Lung (tissue), 12 donors: ENCODE measurements around the gene IZUMO1. TPM values are rescaled to one million over a fixed set of nuclear protein-coding genes. Genes with fewer than 3 reads are reported as not detected.

Source experiments
- ATAC-seq: fragments of 200-7000 bp; cut with Tn5 transposase; one replicate; pipeline ENCODE4 v1.9.1; 2020; ENCODE audit warnings: moderate number of reproducible peaks; ENCODE audit not compliant: insufficient read depth, low FRiP score
- DNase-seq, 3 donors: peaks; one replicate each; pipeline ENCODE4 v3.0.0-alpha.2; 2013 to 2017
- H3K27ac ChIP-seq, 2 donors: one replicate each; pipeline ENCODE4 v1.5.1; 2013; ENCODE audit warnings: mild to moderate bottlenecking in 2 of 2, moderate library complexity in 2 of 2, control low read depth in 1 of 2, inconsistent platforms in 1 of 2, low read depth in 1 of 2, low read length in 1 of 2
- H3K27me3 ChIP-seq, 3 donors: one replicate each; pipeline ENCODE4 v1.5.1; 2013; ENCODE audit warnings: low read length in 2 of 3; ENCODE audit not compliant: control insufficient read depth in 3 of 3, insufficient read depth in 3 of 3
- H3K36me3 ChIP-seq, 4 donors: one replicate each; pipeline ENCODE4 v1.5.1; 2013; ENCODE audit warnings: low read length in 4 of 4, mild to moderate bottlenecking in 1 of 4, moderate library complexity in 1 of 4; ENCODE audit not compliant: control insufficient read depth in 4 of 4, insufficient read depth in 4 of 4
- H3K4me1 ChIP-seq, 5 donors: one replicate each; pipeline ENCODE4 v1.5.1; 2013; ENCODE audit warnings: low read length in 5 of 5, mild to moderate bottlenecking in 2 of 5, moderate library complexity in 1 of 5; ENCODE audit not compliant: control insufficient read depth in 5 of 5, insufficient read depth in 5 of 5
- H3K4me3 ChIP-seq: one replicate; pipeline ENCODE4 v1.5.1; 2013; ENCODE audit warnings: mild to moderate bottlenecking, control low read depth, moderate library complexity
- H3K9ac ChIP-seq, 2 donors: one replicate each; pipeline ENCODE4 v1.5.1; 2013; ENCODE audit warnings: low read length in 2 of 2, control low read depth in 1 of 2; ENCODE audit not compliant: insufficient read depth in 1 of 2
- H3K9me3 ChIP-seq, 4 donors: one replicate each; pipeline ENCODE4 v1.5.1; 2013; ENCODE audit warnings: low read length in 3 of 4, mild to moderate bottlenecking in 1 of 4, moderate library complexity in 1 of 4; ENCODE audit not compliant: control insufficient read depth in 4 of 4, insufficient read depth in 3 of 4
- whole genome bisulfite sequencing, 2 donors: extraction: QIAGEN DNeasy Blood & Tissue Kit; methylation state at CpG; one replicate each; pipeline ENCODE4 v1.1.7; 2013; 5-methylcytosine and 5-hydroxymethylcytosine counted together
- polyA plus RNA-seq, 2 donors: library from polyadenylated mRNA; stranded (reverse); fragments of 200-250 nt; gene quantifications; one replicate each; pipeline ENCODE4 v1.2.1, GENCODE V29; 2013
- total RNA-seq, 2 donors: library from RNA; depleted of rRNA in 1 of 2; stranded (reverse); fragments of >200 nt in 1 of 2; gene quantifications; one replicate each; pipeline ENCODE4 v1.2.1, GENCODE V29; 2014 to 2021
- TF ChIP-seq, protein P1 (sequence below): IDR thresholded peaks from 2 replicates; pipeline ENCODE4 v1.5.1; 2012; ENCODE audit warnings: mild to moderate bottlenecking; ENCODE audit errors: control extremely low read depth, extremely low read depth
- donor health status: control.
- donor health status: control.
- donor health status: Bipolar disorder and iron deficiency.
- donor health status: healthy.
- donor health status: DM: yes; HTN: yes; CAD: no.

IZUMO1 gene
- total and polyA plus RNA-seq, 4 donors, result 0.97 to 3.1 (median 1.8) TPM

- no peak overlapping the region for H3K4me3 ChIP-seq
- ATAC-seq (no peak), DNase-seq (peak in 1 of 3 donors; percentile 14)
- TF ChIP-seq, protein P1, sequence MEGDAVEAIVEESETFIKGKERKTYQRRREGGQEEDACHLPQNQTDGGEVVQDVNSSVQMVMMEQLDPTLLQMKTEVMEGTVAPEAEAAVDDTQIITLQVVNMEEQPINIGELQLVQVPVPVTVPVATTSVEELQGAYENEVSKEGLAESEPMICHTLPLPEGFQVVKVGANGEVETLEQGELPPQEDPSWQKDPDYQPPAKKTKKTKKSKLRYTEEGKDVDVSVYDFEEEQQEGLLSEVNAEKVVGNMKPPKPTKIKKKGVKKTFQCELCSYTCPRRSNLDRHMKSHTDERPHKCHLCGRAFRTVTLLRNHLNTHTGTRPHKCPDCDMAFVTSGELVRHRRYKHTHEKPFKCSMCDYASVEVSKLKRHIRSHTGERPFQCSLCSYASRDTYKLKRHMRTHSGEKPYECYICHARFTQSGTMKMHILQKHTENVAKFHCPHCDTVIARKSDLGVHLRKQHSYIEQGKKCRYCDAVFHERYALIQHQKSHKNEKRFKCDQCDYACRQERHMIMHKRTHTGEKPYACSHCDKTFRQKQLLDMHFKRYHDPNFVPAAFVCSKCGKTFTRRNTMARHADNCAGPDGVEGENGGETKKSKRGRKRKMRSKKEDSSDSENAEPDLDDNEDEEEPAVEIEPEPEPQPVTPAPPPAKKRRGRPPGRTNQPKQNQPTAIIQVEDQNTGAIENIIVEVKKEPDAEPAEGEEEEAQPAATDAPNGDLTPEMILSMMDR, result no peak
- H3K36me3 ChIP-seq, result peaks cover 0 to 5% (median 1%) of the 10 kb centered on the region in 4 donors
- H3K9me3 ChIP-seq, result no peaks in the 10 kb centered on the region
- H3K27me3 ChIP-seq, result no peaks in the 10 kb centered on the region
- no peak overlapping the region for H3K9ac ChIP-seq
- 43 to 66% methylated on average over 2 of the region's 2 CpGs for WGBS, 2 donors
- no peak overlapping the region for H3K27ac ChIP-seq
- H3K4me1 ChIP-seq, result no peaks in the 10 kb centered on the region
Measured at GRCh38 chr19:48705431-48705830, 41.3 kb downstream of the IZUMO1 start.

DNA sequence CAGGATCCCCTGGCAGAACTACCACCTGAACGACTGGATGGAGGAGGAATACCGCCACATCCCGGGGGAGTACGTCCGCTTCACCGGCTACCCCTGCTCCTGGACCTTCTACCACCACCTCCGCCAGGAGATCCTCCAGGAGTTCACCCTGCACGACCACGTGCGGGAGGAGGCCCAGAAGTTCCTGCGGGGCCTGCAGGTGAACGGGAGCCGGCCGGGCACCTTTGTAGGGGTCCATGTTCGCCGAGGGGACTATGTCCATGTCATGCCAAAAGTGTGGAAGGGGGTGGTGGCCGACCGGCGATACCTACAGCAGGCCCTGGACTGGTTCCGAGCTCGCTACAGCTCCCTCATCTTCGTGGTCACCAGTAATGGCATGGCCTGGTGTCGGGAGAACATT, 43.4 kb downstream of the IZUMO1 start:
- WGBS, 2 donors, result 94 to 98% methylated on average over 23 of the region's 23 CpGs
- TF ChIP-seq, protein P1, result no peak

GRCh38 chr19:48702701-48703100, 44.0 kb downstream of the IZUMO1 start:
- TF ChIP-seq, protein P1, result no peak
- no peak overlapping the region for H3K27ac ChIP-seq
- no peak overlapping the region for H3K9ac ChIP-seq
- peaks cover 0 to 5% (median 1%) of the 10 kb centered on the region in 4 donors for H3K36me3 ChIP-seq
- H3K4me1 ChIP-seq, result no peaks in the 10 kb centered on the region
- ATAC-seq (no peak), DNase-seq (no peak)
- H3K4me3 ChIP-seq, result no peak overlapping the region
- H3K9me3 ChIP-seq, result no peaks in the 10 kb centered on the region
- H3K27me3 ChIP-seq, result no peaks in the 10 kb centered on the region
- 91 to 93% methylated on average over 13 of the region's 13 CpGs for WGBS, 2 donors

More for the DNA sequence above, 43.4 kb downstream of the IZUMO1 start:
- DNase-seq (no peak), ATAC-seq (no peak)
- H3K4me3 ChIP-seq, result no peak overlapping the region
- no peak overlapping the region for H3K9ac ChIP-seq
- H3K36me3 ChIP-seq, result peaks cover 0 to 5% (median 1%) of the 10 kb centered on the region in 4 donors
- no peak overlapping the region for H3K27ac ChIP-seq
- no peaks in the 10 kb centered on the region for H3K27me3 ChIP-seq
- no peaks in the 10 kb centered on the region for H3K9me3 ChIP-seq
- H3K4me1 ChIP-seq, result no peaks in the 10 kb centered on the region

GRCh38 chr19:48698046-48698445, 48.7 kb downstream of the IZUMO1 start:
- TF ChIP-seq, protein P1, result no peak
- DNase-seq (no peak), ATAC-seq (no peak)
- H3K9ac ChIP-seq, result no peak overlapping the region
- H3K27me3 ChIP-seq, result peaks cover 0 to 13% (median 13%) of the 10 kb centered on the region in 3 donors
- 17 to 21% methylated on average over 4 of the region's 4 CpGs for WGBS, 2 donors
- peak overlapping the region in 1 of 2 donors; percentile 37 for H3K27ac ChIP-seq
- H3K4me1 ChIP-seq, result peaks cover 0 to 11% (median 0%) of the 10 kb centered on the region in 5 donors
- H3K9me3 ChIP-seq, result no peaks in the 10 kb centered on the region
- H3K36me3 ChIP-seq, result peaks cover 0 to 3% (median under 1%) of the 10 kb centered on the region in 4 donors
- H3K4me3 ChIP-seq, result no peak overlapping the region
